ENCODE results near the gene SKA2. TPM values are rescaled to one million over a fixed set of nuclear protein-coding genes. Genes with fewer than 3 reads are reported as not detected.
"Not testable (repeated sequence)": the region's sequence is repeated elsewhere in the genome, so short reads cannot be mapped to it uniquely, and the experiment has no call there.

SKA2 gene
- total RNA-seq, 1 donor from 2014 or later: 34.0 TPM

DNA sequence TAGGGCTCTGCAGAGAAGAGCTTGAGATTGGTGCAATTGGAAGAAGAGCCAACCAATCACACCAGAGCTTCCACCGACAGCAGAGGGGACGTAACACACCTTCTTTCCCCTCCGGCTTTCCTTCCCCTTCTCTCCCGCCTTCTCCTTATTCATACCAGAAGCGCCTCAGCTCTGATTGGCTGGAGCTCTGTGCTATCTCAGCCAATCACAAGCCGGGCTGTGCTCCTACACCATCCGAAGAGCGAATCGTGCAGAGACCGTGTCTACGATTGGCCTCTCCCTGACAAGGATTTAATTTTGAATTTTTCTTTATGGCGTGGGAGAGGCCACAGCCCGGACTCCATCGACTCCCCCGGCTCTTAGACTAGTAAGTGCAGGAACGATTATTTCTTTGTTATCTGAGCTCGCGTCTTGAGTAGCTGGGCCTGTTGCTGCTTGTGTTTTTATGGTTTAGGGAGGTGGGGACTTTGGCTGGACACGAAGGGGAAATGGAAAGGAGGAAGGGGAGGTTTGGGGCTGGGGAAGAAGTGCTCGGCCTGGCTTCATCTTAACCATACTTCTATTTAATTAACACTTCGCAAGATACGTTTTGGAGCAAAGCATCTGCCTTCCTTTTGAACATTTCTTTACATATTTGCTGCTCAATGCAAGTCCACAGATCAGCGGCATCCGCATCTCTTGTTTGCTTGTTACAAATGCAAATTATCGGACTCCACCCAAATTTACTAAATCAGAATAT, 622 bp upstream of the SKA2 start, which contains the start of gene PRR11:
PRR11 (plus strand) TSS at position 308 of the 739 bp plus-strand sequence. CDS start 14,007 bp downstream, outside the sequence.
- ATAC-seq (peak; percentile 96), DNase-seq (ENCODE audit: low spot score) (peak; percentile 94)
- intact Hi-C loops (cut with DNase I): no loop called here

DNA sequence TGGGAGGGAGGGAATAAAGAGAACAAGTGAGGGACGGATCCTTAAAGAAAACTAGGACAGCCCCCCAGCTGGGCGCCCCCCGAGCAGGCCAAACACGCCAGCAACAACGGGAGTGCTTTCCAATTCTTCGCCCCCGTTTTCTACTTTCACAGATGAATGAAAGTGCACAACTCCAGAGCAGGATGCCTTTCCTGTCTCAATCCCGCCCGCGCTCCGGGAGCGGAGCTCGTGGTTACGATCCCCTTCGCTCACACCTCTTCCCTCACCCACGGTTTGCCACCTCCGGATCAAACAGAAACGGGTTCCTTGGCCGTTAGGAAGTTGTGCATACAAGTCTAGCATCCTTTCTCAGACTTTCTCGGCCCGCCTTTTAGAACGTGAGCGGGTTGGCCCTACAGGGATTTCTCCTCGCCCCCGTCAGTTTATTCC, 680 bp downstream of the SKA2 start:
- DNase-seq (ENCODE audit: low spot score) (peak; percentile 68), ATAC-seq (peak; percentile 3)
- intact Hi-C loops (cut with DNase I): no loop called here

DNA sequence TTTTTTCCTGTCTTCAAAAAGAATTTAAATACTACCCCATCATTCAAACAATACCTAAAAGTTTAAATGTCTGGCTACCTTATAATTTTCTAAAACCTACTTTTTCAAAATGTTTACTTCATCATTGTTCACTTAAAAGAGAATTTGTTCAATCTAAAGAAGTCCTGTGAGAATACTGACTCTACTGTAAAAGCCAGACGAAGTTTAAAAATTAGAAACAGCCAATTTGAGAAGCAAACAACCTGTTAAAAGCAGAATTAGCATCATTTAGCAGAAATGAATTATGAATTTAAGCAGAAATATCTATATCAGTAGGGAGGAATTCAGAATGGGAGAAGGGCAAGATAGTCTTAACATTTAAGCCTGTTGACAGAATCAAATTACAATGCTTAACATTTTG, 2.1 kb downstream of the SKA2 start:
- intact Hi-C loops (cut with DNase I): no loop called here
- ATAC-seq: no peak
- DNase-seq (ENCODE audit: low spot score): no peak

DNA sequence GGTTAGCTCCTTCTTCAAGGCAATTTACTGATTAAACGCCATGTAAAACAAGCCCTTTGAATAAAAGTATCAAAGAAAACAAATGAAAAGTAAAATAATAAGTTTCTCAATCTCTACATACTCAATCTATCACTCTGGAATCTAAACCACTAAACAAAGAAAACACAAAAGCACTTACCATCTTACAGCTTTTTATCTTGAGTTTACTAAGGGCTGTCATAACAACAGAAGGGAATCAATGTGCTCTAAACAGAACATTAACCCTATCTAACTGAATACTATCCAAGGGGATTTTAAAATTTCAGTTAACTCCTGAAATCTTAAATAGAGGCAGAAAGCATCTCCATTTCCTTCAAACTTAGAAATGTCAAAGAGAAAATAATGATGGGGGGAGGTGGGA, 3.4 kb downstream of the SKA2 start:
- intact Hi-C loops (cut with DNase I): no loop called here
- no peak for ATAC-seq

DNA sequence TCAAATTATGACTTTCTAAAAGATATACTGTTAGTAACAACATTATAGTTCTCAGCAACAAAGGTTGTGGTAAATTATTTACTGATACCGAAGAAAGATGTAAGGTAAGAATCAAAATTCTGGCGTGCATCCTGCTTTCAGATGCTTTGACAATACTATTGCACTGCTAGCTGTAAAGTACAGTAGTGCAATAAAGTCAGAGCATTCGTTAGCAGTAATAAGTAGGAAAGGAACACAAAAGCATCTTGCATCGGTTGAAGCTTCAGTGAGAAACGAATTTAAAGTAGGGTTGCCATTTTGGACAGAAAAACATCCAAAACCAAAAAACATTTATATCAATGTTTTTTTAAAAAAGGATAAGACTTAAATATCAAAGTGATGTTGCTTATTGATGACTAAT, 4.0 kb downstream of the SKA2 start:
- DNase-seq (ENCODE audit: low spot score) (no peak), ATAC-seq (no peak)
- intact Hi-C loops (cut with DNase I): no loop called here

More for the DNA sequence above, 3.4 kb downstream of the SKA2 start:
- no peak for DNase-seq (ENCODE audit: low spot score)

DNA sequence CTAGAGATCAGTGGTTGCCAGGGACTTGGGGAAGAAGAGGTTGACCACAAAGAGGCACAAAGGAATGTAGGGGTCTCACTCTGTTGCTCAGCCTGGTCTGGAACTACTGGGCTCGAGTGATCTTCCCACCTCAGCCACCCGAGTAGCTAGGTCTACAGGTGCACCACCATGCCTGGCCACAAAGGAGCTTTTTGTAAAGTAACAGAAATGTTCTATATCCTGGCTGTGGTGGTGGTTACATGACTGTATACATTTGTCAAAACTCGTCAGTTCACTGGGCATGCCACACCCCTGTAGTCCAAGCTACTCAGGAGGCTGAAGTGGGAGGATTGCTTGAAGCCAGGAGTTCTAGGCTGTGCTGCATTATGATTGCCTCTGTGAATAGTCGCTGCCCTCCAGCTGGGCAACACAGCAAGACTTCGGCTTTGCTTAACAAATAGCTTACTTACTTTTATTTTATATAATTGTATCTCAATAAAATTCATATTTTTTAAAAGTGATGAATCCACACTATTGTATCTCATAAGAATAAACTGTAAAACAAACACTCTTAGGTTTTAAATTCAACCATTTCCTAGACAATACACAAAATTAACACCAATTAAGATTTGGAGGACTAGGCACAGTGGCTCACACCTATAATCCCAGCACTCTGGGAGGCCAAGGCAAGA, 5.0 kb downstream of the SKA2 start:
- DNase-seq (ENCODE audit: low spot score) (no peak), ATAC-seq (no peak)
- intact Hi-C loops (cut with DNase I): no loop called here

DNA sequence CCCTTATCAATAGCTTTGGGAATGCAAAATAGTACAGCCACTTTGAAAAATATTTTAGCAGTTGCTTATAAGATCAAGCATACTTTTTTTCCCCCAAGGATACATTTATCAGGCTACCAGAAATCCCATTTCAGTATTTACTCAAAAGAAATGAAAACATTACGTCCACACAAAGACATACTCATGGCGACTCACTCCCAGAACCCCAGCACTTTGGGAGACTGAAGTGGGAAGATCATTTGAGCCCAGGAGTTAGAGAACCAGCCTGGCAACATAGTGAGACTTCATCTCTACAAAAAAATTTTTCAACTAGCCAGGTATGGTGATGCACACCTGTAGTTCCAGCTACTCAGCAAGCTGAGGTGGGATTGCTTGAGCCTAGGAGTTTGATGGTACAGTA, 5.9 kb downstream of the SKA2 start:
- DNase-seq (ENCODE audit: low spot score): no peak
- no peak for ATAC-seq
- intact Hi-C loops (cut with DNase I): no loop called here

DNA sequence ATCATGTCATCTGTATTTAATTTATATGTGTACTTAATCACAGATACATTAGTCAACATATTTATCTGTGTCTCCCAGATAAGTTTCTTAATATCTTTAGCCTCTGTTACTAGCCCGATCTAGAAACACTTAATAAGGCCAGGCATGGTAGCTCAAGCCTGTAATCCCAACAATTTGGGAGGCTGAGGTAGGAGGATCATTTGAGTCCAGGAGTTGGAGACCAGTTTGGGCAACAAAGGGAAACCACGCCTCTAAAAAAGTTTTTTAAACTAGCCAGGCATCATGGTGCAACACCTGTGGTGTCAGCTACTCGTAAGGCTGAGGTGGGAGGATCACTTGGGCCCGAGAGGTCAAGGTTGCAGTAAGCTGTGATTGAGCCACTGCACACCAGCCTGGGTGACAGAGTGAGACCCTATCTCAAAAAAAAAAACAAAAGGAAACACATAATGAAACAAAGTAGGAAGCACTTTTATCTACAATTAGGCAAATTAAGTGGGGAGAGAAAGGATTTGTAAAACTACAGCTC, 9.4 kb downstream of the SKA2 start:
- no peak for DNase-seq (ENCODE audit: low spot score)
- no peak for ATAC-seq
- intact Hi-C loops (cut with DNase I): no loop called here

DNA sequence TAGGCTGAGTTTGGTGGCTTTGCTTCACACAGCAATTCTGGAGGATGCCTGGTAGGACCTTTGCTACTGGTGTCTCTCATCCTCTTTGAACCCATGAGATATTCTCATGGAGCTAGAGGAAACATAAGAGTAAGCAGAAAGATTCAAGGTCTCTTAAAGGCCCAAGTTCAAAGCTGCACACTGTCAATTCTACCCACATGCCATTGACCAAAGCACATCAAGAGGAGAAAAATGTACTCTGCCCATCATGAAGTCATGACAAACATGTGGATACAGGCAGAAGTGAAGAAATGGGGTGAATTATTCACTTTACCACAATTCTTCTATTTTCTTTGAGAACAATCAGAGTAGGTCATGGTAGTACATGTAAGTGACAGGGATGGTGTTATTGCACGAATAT, 13.1 kb downstream of the SKA2 start:
- DNase-seq (ENCODE audit: low spot score): no peak
- ATAC-seq: no peak
- intact Hi-C loops (cut with DNase I): no loop called here

DNA sequence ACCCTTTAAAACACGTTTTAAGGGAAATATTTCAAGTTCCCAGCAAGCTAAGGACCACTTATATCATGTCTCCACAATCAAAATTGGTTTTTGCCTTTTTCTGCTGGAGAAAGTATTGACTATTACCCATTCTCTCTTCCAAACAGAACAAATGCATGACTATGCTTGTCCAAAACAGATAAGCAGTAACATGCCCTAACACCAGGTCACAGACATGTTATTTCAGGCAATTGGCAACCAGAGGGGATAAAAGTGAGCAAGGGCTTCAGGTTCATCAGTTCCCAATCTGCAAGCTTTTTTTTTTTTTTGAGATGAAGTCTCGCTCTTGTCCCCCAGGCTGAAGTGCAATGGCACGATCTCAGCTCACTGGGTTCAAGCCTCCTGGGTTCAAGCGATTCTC, 15.0 kb downstream of the SKA2 start:
- DNase-seq (ENCODE audit: low spot score): no peak
- no peak for ATAC-seq
- intact Hi-C loops (cut with DNase I): no loop called here

DNA sequence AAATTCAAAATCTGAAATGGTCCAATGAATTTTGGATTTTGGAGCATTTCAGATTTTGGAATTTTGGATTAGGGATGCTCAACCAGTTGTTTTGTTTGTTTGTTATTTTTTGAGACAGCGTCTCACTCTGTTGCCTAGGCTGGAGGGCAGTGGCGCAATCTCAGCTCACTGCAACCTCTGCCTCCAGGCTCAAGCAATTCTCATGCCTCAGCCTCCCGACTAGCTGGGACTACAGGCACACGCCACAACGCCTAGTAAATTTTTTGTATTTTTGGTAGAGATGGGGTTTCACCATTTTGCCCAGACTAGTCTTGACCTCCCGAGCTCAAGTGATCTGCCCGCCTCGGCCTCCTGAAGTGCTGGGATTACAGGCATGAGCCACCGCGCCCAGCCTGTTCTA, 16.6 kb downstream of the SKA2 start:
- ATAC-seq; intact Hi-C loops (cut with DNase I); DNase-seq (ENCODE audit: low spot score): not testable (repeated sequence)

DNA sequence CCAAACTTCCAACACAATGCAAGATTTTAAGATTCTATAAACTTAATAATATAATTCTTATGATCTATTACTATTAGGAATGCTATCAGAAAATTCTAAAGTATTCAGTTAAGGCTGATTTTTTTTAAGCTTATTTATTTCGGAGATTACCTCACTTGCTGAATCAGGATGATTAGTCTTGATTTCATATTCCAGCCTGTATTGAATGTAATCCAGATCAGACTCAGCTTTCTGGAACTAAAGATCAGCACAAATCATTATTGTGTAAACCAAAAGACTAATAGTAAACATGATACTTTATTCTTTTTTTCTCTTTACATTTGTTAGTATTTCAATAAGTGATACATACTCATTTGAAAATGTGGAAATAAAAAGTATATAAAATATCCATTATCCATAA, 23.9 kb downstream of the SKA2 start:
- ATAC-seq (no peak), DNase-seq (ENCODE audit: low spot score) (no peak)
- intact Hi-C loops (cut with DNase I): no loop called here

DNA sequence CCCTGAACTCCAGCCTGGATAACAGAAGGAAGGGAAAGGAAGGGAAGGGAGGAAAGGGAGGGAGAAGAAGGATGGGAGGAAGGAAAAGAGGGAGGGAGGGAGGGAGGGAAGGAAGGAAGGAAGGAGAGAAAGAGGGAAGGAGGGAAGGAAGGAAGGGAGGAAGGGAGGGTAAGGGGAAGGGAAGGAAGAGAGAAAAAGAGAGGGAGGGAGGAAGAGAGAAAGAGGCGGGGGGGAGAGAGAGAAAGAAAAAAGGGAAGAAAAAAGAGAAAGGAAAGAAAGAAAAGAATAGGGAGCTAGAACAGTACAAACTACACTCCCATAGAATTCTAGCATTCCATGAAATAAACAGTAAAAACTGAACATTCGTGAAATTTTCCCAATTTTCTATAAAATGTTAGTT, 25.2 kb downstream of the SKA2 start:
- no peak for DNase-seq (ENCODE audit: low spot score)
- ATAC-seq: no peak
- intact Hi-C loops (cut with DNase I): no loop called here

DNA sequence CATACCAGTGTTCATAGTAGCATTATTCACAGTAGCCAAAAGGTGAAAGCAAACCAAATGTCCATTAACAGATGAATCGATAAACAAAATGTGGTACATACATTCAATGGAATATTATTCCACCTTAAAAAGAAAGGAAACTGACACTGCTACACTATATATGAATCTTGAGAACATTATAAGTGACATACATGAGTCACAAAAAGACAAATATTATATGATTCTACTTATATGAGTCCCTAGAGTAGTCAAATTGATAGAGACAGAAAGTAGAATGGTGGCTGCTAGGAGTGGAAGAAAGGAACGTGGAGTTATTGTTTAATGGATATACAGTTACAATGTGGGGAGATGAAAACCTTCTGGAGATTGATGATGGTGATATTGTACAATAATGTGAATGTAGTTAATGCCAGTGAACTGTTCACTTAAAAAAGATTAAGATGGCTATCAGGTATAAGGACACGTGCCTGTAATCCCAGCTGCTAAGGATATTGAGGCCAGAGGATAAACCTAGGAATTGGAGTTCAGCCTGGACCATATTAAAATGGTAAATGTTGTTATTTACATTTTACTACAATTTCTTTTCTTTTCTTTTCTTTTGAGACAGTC, 28.1 kb downstream of the SKA2 start:
- no peak for DNase-seq (ENCODE audit: low spot score)
- intact Hi-C loops (cut with DNase I): no loop called here
- ATAC-seq: no peak

DNA sequence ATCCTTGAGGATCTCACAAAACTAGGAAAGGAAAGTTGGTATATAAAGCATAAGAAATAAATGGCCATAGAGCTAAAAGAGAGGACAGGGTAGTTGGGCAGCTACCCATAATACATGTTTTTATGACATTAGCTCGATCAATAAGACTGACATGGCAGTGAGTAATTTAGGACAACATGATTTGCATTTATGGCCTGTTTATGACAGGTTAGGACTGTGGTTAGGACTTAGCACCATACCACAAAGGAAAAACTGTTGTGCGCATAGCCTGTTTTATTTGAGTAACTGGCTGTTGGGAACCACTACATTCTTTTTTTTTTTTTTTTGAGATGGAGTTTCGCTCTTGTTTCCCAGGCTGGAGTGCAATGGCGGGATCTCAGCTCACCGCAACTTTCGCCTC, 30.3 kb downstream of the SKA2 start:
- no peak for DNase-seq (ENCODE audit: low spot score)
- intact Hi-C loops (cut with DNase I): no loop called here
- ATAC-seq: no peak

DNA sequence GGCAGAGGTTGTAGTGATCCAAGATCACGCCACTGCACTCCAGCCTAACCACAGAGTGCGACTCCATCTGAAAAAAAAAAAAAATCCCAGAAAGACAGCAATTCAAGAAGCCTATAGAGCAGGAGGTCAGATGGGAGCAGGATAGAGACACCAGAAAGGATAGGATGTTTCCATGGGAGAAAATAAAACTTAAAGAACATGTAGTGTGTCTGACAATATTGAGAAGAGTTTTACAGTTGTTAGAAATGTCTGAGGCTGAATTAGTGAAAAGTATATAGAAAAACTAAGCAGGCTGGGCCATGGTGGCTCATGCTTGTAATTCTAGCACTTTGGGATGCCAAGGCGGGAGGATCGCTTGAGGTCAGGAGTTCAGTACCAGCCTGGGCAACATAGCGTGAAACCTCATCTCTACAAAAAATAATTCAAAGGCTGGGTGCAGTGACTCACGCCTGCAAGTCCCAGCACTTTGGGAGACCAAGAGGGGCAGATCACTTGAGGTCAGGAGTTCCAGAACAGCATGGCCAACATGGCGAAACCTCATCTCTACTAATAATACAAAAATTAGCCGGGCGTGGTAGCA, 33.0 kb downstream of the SKA2 start:
- intact Hi-C loops (cut with DNase I): no loop called here
- ATAC-seq: no peak
- no peak for DNase-seq (ENCODE audit: low spot score)

DNA sequence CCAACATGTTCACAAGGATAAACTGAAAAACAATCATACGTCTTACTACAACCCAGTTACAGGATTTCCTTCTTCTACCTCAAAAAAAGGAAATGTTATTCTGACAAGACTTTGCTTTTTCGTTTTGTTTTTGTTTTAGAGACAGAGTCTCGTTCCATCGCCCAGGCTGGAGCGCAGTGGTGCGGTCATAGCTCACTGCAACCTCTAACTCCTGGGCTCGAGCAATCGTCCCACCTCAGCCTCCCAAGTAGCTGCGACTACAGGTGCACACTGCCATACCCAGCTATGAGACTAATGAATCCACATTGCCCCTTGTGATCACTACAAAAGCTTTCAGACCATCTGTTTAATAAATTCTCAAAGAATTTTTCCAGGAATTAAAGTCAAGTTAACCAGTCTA, 39.5 kb downstream of the SKA2 start:
- intact Hi-C loops (cut with DNase I): no loop called here
- DNase-seq (ENCODE audit: low spot score) (no peak), ATAC-seq (no peak)

DNA sequence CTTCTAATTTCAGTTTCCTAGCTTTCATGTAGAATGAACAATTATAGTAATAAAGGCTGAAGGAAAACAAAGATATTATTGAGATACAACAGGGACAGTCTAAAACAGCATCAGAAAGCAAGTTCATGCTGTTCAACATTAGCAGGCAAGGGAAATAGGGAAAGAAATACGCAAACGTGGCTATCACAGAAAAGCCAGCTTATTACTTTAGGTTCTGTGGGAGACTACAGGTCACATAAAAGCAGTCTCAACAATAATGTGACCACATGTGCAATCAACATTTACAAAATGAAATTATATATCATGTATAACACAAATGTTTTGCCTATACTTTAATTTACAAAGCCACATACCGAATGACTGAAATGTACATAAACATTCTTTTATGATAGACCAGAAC, 43.4 kb downstream of the SKA2 start:
- DNase-seq (ENCODE audit: low spot score) (no peak), ATAC-seq (no peak)
- intact Hi-C loops (cut with DNase I): no loop called here

DNA sequence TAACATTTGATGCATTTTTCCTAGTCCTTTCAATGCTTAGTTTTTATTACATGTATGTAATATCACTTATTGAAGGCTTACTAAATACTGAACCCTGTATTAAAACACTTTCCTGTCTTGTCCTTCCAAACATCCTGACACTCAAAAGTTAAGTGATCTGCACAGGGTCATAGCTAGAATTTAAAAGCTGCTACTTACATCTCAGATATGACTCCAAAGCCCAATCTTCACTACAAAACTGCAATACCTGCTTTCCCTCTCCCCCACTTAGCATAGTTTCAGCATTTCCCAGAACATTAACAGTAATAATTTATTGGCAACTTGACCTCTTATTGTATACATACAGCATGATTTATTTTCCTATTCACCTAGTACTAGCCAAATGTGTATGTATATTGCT, 44.0 kb downstream of the SKA2 start:
- intact Hi-C loops (cut with DNase I): no loop called here
- ATAC-seq (no peak), DNase-seq (ENCODE audit: low spot score) (no peak)

Data from sciatic nerve (tissue), 2 donors.